ENCODE data around the gene SMG7.

Gene SMG7

GRCh38 chr1:183516725-183517124 is 44.4 kb downstream of the SMG7 start:
- no peak for DNase-seq

GRCh38 chr1:183517401-183517800 is 45.1 kb downstream of the SMG7 start:
- no peak for DNase-seq

DNA sequence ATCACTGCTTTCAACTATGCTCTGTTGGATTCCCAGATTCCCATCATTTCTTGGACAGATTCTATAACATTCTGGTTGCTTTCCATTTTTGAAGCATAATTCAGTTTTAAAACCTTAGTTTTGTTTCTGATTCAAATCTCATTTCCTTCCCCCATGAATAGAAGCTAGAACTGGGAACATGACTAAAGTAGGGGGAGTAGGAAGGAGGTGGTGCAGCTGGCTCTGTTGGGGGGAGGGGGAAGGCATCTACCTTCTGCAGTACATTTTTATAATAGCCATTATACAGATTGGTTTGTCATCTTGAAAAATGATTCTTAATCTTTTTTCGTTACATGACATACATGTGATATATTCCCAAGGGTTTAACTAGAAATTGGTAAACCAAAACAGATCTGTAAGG is 48.1 kb downstream of the SMG7 start:
- DNase-seq, result no peak

GRCh38 chr1:183522104-183522503 is 49.8 kb downstream of the SMG7 start:
- no peak for DNase-seq

GRCh38 chr1:183528577-183528976 is 56.3 kb downstream of the SMG7 start:
- DNase-seq, result no peak

DNA sequence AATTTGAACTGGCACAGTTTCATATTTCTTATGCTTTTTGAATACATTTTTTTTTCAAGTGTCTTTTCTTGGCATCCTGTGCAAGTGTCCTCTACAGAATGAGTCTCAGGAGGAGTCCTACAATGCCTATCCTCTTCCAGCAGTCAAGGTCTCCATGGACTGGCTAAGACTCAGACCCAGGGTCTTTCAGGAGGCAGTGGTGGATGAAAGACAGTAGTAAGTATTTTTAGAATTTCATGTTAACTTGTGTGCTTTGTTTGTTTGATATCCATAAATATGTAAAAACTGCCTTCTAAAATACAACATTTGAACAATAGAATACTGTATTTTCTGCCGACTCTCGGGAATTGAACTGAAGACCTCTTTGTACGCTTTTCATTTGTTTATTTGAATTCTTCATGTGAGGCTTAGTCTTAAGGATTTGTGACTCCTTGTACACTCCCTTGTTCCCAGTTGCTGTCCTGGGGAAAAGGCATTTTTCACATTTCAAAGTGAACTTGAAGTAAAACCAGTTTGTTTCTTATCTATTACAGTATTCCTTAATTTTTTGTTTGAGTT is 61.4 kb downstream of the SMG7 start:
- no peak for DNase-seq

- DNase-seq, result no peak
Observed at GRCh38 chr1:183537405-183537804, 65.1 kb downstream of the SMG7 start.

DNA sequence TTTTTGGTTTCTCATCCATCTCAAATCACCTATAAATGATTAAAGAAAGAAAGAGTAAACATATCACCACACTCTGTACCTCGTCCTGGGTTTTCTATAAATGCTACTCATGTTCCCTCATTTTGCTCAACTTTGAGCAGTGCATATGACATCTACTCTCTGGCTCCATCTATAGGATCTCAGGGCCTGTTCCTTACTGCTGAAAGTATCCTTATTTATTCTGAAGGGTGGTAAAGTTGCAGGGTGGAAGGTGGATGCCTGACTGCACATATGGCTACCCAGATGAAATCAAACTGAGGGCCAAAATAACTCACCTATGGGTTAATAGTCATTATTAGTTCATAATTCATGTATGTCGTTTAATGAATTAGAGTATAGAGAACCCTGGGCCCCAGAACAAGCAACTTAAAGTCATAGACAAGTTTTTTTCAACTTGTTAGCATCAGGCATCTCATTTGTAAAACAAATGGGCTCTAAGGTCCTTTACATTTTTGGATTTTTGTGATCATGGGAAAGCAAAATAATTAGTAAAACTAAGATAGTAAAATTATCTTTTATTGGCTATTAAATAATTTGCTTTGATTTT is 71.4 kb downstream of the SMG7 start:
- DNase-seq, result no peak

DNA sequence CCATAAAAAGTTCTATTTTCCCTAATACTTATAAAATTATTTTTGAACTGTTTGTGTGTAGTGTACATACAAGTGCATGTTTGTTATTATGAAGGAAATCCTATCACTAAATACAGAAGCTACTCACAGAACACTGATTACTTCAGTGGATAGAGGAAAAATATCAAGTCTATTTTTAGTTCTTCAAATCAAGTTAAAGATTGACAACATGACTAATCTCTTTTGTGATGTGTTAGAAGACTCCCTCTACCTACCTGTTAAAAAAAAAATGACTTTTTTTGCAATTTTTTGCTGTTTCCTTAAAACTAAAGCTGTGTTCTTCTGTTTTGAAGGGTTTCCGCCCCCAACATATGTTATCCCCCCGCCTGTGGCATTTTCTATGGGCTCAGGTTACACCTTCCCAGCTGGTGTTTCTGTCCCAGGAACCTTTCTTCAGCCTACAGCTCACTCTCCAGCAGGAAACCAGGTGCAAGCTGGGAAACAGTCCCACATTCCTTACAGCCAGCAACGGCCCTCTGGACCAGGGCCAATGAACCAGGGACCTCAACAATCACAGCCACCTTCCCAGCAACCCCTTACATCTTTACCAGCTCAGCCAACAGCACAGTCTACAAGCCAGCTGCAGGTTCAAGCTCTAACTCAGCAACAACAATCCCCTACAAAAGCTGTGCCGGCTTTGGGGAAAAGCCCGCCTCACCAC is 72.4 kb downstream of the SMG7 start:
- DNase-seq, result no peak

GRCh38 chr1:183546427-183546826 is 74.1 kb downstream of the SMG7 start:
- DNase-seq, result no peak

GRCh38 chr1:183548116-183548515 is 75.8 kb downstream of the SMG7 start:
- DNase-seq, result no peak

GRCh38 chr1:183550915-183551314 is 78.6 kb downstream of the SMG7 start:
- no peak for DNase-seq

GRCh38 chr1:183551924-183552323 is 79.6 kb downstream of the SMG7 start:
- DNase-seq, result no peak

- no peak for DNase-seq
Observed at GRCh38 chr1:183552441-183552840, 80.1 kb downstream of the SMG7 start.

GRCh38 chr1:183552891-183553290 is 80.6 kb downstream of the SMG7 start:
- DNase-seq, result no peak

- no peak for DNase-seq
Observed at GRCh38 chr1:183553331-183553730, 81.0 kb downstream of the SMG7 start.

DNA sequence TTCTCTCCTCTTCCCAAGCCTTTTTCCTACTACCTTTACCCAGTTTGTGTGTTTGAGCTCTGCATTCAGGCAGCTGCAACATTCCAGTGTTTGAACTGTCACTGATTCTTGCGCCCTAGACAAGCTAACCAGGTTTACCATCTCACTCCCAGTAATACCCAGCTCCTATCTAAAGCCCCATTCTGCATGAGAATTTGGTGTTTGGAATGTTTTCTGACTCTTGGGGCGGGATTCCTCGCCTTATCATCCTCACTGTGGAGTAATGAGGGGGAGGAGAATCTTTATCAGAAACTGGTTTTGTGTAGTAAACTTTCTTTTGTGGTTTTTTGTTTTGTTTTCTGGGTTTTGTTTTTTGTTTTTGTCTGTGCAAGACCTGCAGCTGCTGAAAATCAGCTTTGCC is 81.5 kb downstream of the SMG7 start:
- DNase-seq, result no peak

GRCh38 chr1:183554577-183554976 is 82.3 kb downstream of the SMG7 start:
- DNase-seq, result no peak

GRCh38 chr1:183559061-183559460 is 86.8 kb downstream of the SMG7 start:
- DNase-seq, result no peak

DNA sequence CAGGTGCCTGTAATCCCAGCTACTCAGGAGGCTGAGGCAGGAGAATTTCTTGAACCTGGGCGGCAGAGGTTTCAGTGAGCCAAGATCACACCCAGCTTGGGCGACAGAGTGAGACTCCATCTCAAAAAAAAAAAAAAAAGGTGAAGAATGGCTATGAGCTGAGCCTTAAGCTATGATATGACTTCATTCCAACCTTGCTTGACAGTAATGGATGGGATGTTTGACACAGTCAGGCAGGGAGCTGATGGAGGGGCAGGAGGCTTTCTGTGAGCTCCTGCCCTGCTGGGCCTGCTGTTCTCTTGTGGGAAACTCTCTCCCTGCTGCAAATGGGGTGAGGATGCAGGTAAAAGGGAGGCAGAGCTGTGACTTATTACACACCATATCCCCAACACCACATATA is 90.4 kb downstream of the SMG7 start:
- DNase-seq, result no peak

DNA sequence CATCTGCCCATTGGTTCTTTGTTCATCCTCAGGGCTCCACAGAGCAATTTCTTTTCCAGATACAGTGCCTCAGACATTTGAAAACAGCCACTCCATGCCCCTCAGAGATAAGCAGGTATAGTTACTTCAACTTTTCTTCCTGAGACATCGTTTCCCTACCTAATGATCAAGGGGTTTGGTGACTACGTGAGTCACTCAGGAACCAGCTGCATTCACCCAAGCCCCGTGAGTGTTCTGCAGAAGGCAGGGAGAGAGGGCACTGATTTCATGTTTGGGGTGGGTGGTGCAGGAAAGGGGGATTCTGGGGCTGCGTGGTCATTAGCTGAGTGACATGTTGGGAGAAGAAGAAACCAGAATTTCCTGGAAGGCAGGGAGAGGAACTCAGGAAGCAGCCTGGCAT is 93.0 kb downstream of the SMG7 start:
- no peak for DNase-seq

DNA sequence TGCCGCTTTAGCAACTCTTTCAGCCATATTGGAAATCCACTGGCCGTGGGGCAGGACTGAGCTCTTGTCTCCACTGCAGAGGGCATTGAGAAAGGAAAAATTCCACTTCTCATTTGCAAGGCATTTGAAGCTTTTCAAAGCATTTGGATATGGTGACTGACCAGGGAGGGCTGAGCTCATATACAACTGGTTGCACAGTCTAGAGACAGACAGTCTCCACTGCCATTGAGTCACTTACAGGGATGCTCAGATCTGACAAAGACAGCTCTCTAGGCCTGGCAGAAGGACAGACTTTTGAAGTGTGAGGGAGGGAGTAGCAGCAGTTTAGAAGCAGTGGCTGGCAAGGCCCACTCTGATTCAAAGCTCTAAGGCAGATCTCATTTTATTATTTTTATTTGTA is 93.7 kb downstream of the SMG7 start:
- DNase-seq, result no peak

DNA sequence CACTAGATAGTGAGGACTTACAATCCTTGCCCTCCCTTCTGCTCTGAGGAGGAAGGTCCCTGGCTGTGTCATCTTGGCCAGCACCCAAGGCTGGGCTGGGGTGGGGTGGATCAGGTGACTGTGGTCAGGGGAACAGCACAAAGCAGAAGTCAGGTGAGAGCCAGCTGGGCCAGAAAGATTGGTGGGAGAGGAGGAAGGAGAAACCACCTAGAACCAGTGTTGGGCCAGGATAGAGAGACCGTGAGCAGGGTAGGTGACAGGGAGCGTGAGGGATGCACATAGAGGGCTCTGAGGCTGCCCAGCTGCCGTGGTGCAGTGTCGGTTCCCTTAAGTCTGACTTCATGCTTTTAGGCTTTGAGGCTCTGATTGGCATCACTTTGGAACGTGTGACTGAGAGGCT is 95.3 kb downstream of the SMG7 start:
- no peak for DNase-seq

- no peak for DNase-seq
Observed at GRCh38 chr1:183568176-183569021, 96.1 kb downstream of the SMG7 start.
